Neuronal stem cell (in vitro differentiated cells): ENCODE results near the gene ARFGEF2. TPM values are rescaled to one million over a fixed set of nuclear protein-coding genes. Genes with fewer than 3 reads are reported as not detected.
"Not testable (repeated sequence)": the region's sequence is repeated elsewhere in the genome, so short reads cannot be mapped to it uniquely, and the experiment has no call there.

ENCODE experiments used
- DNase-seq: peaks from one replicate; pipeline ENCODE4 v3.0.0-alpha.2; 2013; ENCODE audit warnings: low spot score
- H2AFZ ChIP-seq: one replicate; pipeline ENCODE4 v1.6.1; 2013; ENCODE audit warnings: mild to moderate bottlenecking, low read length, inconsistent platforms
- H2AK5ac ChIP-seq: 2 replicates; pipeline ENCODE4 v1.6.1; 2013; ENCODE audit warnings: low read depth, mild to moderate bottlenecking, inconsistent platforms, low read length, moderate library complexity, mixed read lengths
- H2BK120ac ChIP-seq: 2 replicates; pipeline ENCODE4 v1.6.1; 2013; ENCODE audit warnings: low read depth, mild to moderate bottlenecking, inconsistent platforms, low read length, moderate library complexity, mixed read lengths
- H2BK12ac ChIP-seq: one replicate; pipeline ENCODE4 v1.6.1; 2013; ENCODE audit warnings: low read length, inconsistent platforms
- H2BK15ac ChIP-seq: 2 replicates; pipeline ENCODE4 v1.6.1; 2013; ENCODE audit warnings: mild to moderate bottlenecking, low read length, inconsistent platforms, mixed read lengths
- H2BK5ac ChIP-seq: one replicate; pipeline ENCODE4 v1.6.1; 2013; ENCODE audit warnings: inconsistent platforms, mild to moderate bottlenecking, low read length, moderate library complexity
- H3K14ac ChIP-seq: one replicate; pipeline ENCODE4 v1.6.1; 2013; ENCODE audit warnings: low read length, inconsistent platforms
- H3K18ac ChIP-seq: 2 replicates; pipeline ENCODE4 v1.6.1; 2013; ENCODE audit warnings: low read length, inconsistent platforms
- H3K23ac ChIP-seq: 2 replicates; pipeline ENCODE4 v1.6.1; 2013; ENCODE audit warnings: low read depth, mild to moderate bottlenecking, mixed read lengths, low read length, inconsistent platforms; ENCODE audit not compliant: poor library complexity
- H3K27ac ChIP-seq: replicated peaks from 3 replicates; pipeline ENCODE4 v1.5.1; 2013; ENCODE audit warnings: low read length, inconsistent platforms
- H3K27me3 ChIP-seq, 3 experiments: 2 replicates each; pipeline ENCODE4 v1.6.1; 2013; ENCODE audit warnings: low read length in 3 of 3, mild to moderate bottlenecking in 2 of 3, inconsistent platforms in 1 of 3, low read depth in 1 of 3, mixed read lengths in 1 of 3, moderate library complexity in 1 of 3; ENCODE audit not compliant: control insufficient read depth in 3 of 3, insufficient read depth in 3 of 3
- H3K36me3 ChIP-seq, 2 donors: replicated peaks in 1 of 2; 2 replicates each; pipeline ENCODE4 v1.6.1; 2013; ENCODE audit warnings: low read length in 2 of 2; ENCODE audit not compliant: control insufficient read depth in 2 of 2, insufficient read depth in 2 of 2
- H3K4ac ChIP-seq: 2 replicates; pipeline ENCODE4 v1.6.1; 2013; ENCODE audit warnings: inconsistent platforms, mild to moderate bottlenecking, low read length, moderate library complexity
- H3K4me1 ChIP-seq, 2 donors: 1 replicate in 1 of 2; 2 replicates in 1 of 2; pipeline ENCODE4 v1.6.1; 2013; ENCODE audit warnings: low read length in 2 of 2, low read depth in 1 of 2; ENCODE audit not compliant: control insufficient read depth in 2 of 2, insufficient read depth in 1 of 2
- H3K4me2 ChIP-seq: one replicate; pipeline ENCODE4 v1.6.1; 2013; ENCODE audit warnings: mild to moderate bottlenecking, low read length, inconsistent platforms; ENCODE audit not compliant: insufficient read depth, poor library complexity, severe bottlenecking
- H3K4me3 ChIP-seq, 2 donors: 2 replicates each; pipeline ENCODE4 v1.5.1; 2013; ENCODE audit warnings: low read length in 2 of 2, mild to moderate bottlenecking in 2 of 2, inconsistent platforms in 1 of 2, moderate library complexity in 1 of 2
- H3K79me1 ChIP-seq: one replicate; pipeline ENCODE4 v1.6.1; 2013; ENCODE audit warnings: low read depth, mild to moderate bottlenecking, inconsistent platforms, low read length, moderate library complexity
- H3K9ac ChIP-seq: one replicate; pipeline ENCODE4 v1.6.1; 2013; ENCODE audit warnings: mild to moderate bottlenecking, low read depth, low read length, inconsistent platforms; ENCODE audit not compliant: poor library complexity
- H3K9me3 ChIP-seq, 2 donors: replicated peaks in 1 of 2; 2 replicates each; pipeline versions ENCODE3 to v1.6.1; 2013; ENCODE audit warnings: low read length in 2 of 2, mild to moderate bottlenecking in 2 of 2, inconsistent platforms in 1 of 2, low read depth in 1 of 2, mixed read lengths in 1 of 2, moderate library complexity in 1 of 2; ENCODE audit not compliant: control insufficient read depth in 2 of 2, insufficient read depth in 1 of 2
- H4K8ac ChIP-seq: one replicate; pipeline ENCODE4 v1.6.1; 2013; ENCODE audit warnings: low read depth, mild to moderate bottlenecking, inconsistent platforms, low read length, moderate library complexity
- H4K91ac ChIP-seq: one replicate; pipeline ENCODE4 v1.6.1; 2013; ENCODE audit warnings: low read length, low read depth, mild to moderate bottlenecking, inconsistent platforms; ENCODE audit not compliant: poor library complexity
- WGBS, 2 donors: extraction: QIAGEN DNeasy Blood & Tissue Kit; methylation state at CpG; one replicate each; pipeline ENCODE4 v1.1.7; 2013; ENCODE audit warnings: missing lambda C conversion rate in 2 of 2, mixed read lengths in 1 of 2; ENCODE audit not compliant: insufficient read length in 2 of 2, insufficient replicate concordance in 1 of 2; ENCODE audit errors: extremely low coverage in 2 of 2; 5-methylcytosine and 5-hydroxymethylcytosine counted together
- small RNA-seq: library from polyadenylated mRNA; stranded (forward); fragments of <200 nt; extraction: miRNeasy Mini kit (QIAGEN cat#:217004); gene quantifications from one replicate; pipeline ENCODE3, GENCODE V24; 2013; ENCODE audit not compliant: insufficient read depth

The ARFGEF2 gene

GRCh38 chr20:49074521-49074920, 153.0 kb downstream of the ARFGEF2 start:
- DNase-seq = no peak
- Histone ChIP-seq H2BK5ac (no peak overlapping the region), H3K27me3 (no peaks in the 10 kb centered on the region), H2AK5ac (no peak overlapping the region), H3K4me1 (no peaks in the 10 kb centered on the region), H3K9ac (no peak overlapping the region), H2BK120ac (no peak overlapping the region), H3K36me3 (peaks cover 31 to 99% of the 10 kb centered on the region in 2 donors), H3K18ac (no peak overlapping the region), H3K4me3 (no peak overlapping the region), H3K4me2 (no peak overlapping the region), H4K8ac (no peak overlapping the region), H2BK15ac (no peak overlapping the region), H3K4ac (no peak overlapping the region), H2AFZ (no peak overlapping the region), H3K23ac (no peak overlapping the region), H2BK12ac (no peak overlapping the region), H3K27ac (no peak overlapping the region), H3K79me1 (peaks cover 2% of the 10 kb centered on the region), H3K14ac (no peak overlapping the region), H3K9me3 (no peaks in the 10 kb centered on the region), H4K91ac (no peak overlapping the region)
- no CpG with 5 or more reads among the region's 2 CpGs for WGBS, 2 donors

- no peak overlapping the region for H3K4me2 ChIP-seq
- no peak overlapping the region for H3K4ac ChIP-seq
- H2BK15ac ChIP-seq = no peak overlapping the region
- H3K79me1 ChIP-seq = no peaks in the 10 kb centered on the region
- no peak overlapping the region for H3K9ac ChIP-seq
- H3K36me3 ChIP-seq = peaks cover 31 to 100% of the 10 kb centered on the region in 2 donors
- no peak overlapping the region for H3K27ac ChIP-seq
- no CpG with 5 or more reads among the region's 3 CpGs for WGBS, 2 donors
- H3K27me3 ChIP-seq = no peaks in the 10 kb centered on the region
- H2BK12ac ChIP-seq = no peak overlapping the region
- DNase-seq = no peak
- no peak overlapping the region for H4K91ac ChIP-seq
- H3K18ac ChIP-seq = no peak overlapping the region
- H4K8ac ChIP-seq = no peak overlapping the region
- H3K9me3 ChIP-seq = no peaks in the 10 kb centered on the region
- H2BK120ac ChIP-seq = no peak overlapping the region
- H2AK5ac ChIP-seq = no peak overlapping the region
- no peak overlapping the region for H3K14ac ChIP-seq
- H3K23ac ChIP-seq = no peak overlapping the region
- H2AFZ ChIP-seq = no peak overlapping the region
- H3K4me3 ChIP-seq = no peak overlapping the region
- no peak overlapping the region for H2BK5ac ChIP-seq
- no peaks in the 10 kb centered on the region for H3K4me1 ChIP-seq
These were observed 156.8 kb downstream of the ARFGEF2 start for GRCh38 chr20:49078310-49078709.

GRCh38 chr20:49082295-49082694, 160.8 kb downstream of the ARFGEF2 start:
- H2BK120ac ChIP-seq, H3K9me3 ChIP-seq, H3K4me2 ChIP-seq, H3K79me1 ChIP-seq, H4K91ac ChIP-seq, H2BK12ac ChIP-seq, H3K4me3 ChIP-seq, H3K9ac ChIP-seq, H2AFZ ChIP-seq, H2AK5ac ChIP-seq, H3K27ac ChIP-seq, H3K4me1 ChIP-seq, H2BK15ac ChIP-seq, H4K8ac ChIP-seq, DNase-seq, H3K18ac ChIP-seq, H3K23ac ChIP-seq, H3K14ac ChIP-seq, H3K27me3 ChIP-seq, H2BK5ac ChIP-seq, H3K4ac ChIP-seq: not testable (repeated sequence)
- no CpG with 5 or more reads among the region's 12 CpGs for WGBS, 2 donors
- H3K36me3 ChIP-seq = peaks cover 36 to 100% of the 10 kb centered on the region in 2 donors

Small RNA genes within 50 kb of the gene (small RNA-seq; reads per million reads assigned to genes)
- not detected for gene SNAP23P1
